HG03135 (cell line): ENCODE data around the gene DRC7.

Experiments
- ATAC-seq: cut with Tn5 transposase; IDR thresholded peaks from one replicate; pipeline ENCODE4 v1.9.1; 2021; ENCODE audit warnings: mild to moderate bottlenecking, moderate library complexity; ENCODE audit not compliant: unreplicated experiment

DRC7 gene

DNA sequence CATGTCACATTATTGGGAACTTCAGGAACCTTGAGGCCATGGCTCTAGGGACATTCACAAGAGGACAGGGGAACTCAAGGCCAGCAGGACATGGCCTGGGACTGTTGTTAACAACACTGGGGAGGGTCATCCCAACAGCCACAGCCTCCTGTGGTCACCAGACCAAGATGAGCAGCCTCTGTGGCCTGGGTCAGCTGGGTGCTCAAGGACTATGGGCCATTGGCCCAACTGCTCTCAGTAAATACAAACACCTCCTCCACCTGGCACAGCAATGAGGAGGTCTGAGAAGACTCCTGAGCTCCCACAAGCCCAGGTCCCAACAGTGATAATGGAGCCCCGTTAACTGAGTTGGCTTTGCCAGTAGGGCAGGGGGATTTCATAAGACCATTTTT, 86.7 kb downstream of the DRC7 start:
- ATAC-seq = no peak
